GM23248 (cell line): ENCODE results near the gene ADAMTSL4. TPM values are rescaled to one million over a fixed set of nuclear protein-coding genes. Genes with fewer than 3 reads are reported as not detected.

Experiments used
- DNase-seq: peaks from one replicate; pipeline ENCODE4 v3.0.0-alpha.2; 2015
- H2AFZ ChIP-seq: fragments of 200-600 bp; sonication (generic); 2 replicates; pipeline ENCODE4 v1.6.1; 2016; ENCODE audit warnings: antibody characterized with exemption
- H3F3A ChIP-seq: fragments of 200-600 bp; sonication (generic); 2 replicates; pipeline ENCODE4 v1.6.1; 2016; ENCODE audit warnings: mild to moderate bottlenecking, antibody characterized with exemption, mixed run types; ENCODE audit not compliant: insufficient read depth
- H3K27ac ChIP-seq: fragments of 200-600 bp; sonication (generic); 2 replicates; pipeline ENCODE4 v1.5.1; 2016; ENCODE audit warnings: mild to moderate bottlenecking
- H3K27me3 ChIP-seq: fragments of 200-600 bp; sonication (generic); replicated peaks from 2 replicates; pipeline ENCODE4 v1.6.1; 2016; ENCODE audit warnings: mild to moderate bottlenecking; ENCODE audit not compliant: insufficient read depth
- H3K36me3 ChIP-seq: fragments of 200-600 bp; sonication (generic); 2 replicates; pipeline ENCODE4 v1.6.1; 2016; ENCODE audit warnings: low read depth, mild to moderate bottlenecking
- H3K4me1 ChIP-seq: fragments of 200-600 bp; sonication (generic); 2 replicates; pipeline ENCODE4 v1.6.1; 2016; ENCODE audit warnings: mild to moderate bottlenecking; ENCODE audit not compliant: insufficient read depth
- H3K4me2 ChIP-seq: fragments of 200-600 bp; sonication (generic); one replicate; pipeline ENCODE4 v1.6.1; 2016; ENCODE audit warnings: mild to moderate bottlenecking; ENCODE audit not compliant: unreplicated experiment
- H3K4me3 ChIP-seq: fragments of 200-600 bp; sonication (generic); 2 replicates; pipeline ENCODE4 v1.5.1; 2016; ENCODE audit warnings: mild to moderate bottlenecking
- H3K79me2 ChIP-seq: fragments of 200-600 bp; sonication (generic); 2 replicates; pipeline ENCODE4 v1.6.1; 2016; ENCODE audit warnings: mild to moderate bottlenecking; ENCODE audit not compliant: insufficient read depth
- H3K9ac ChIP-seq: fragments of 200-600 bp; sonication (generic); 2 replicates; pipeline ENCODE4 v1.6.1; 2016; ENCODE audit warnings: mild to moderate bottlenecking
- H3K9me2 ChIP-seq: fragments of 200-600 bp; sonication (generic); 2 replicates; pipeline ENCODE4 v1.6.1; 2016; ENCODE audit warnings: mixed run types, mild to moderate bottlenecking, moderate library complexity; ENCODE audit not compliant: insufficient read depth
- H3K9me3 ChIP-seq: fragments of 200-600 bp; sonication (generic); one replicate; pipeline ENCODE4 v1.6.1; 2017; ENCODE audit warnings: low read depth
- H4K20me1 ChIP-seq: fragments of 200-600 bp; sonication (generic); 2 replicates; pipeline ENCODE4 v1.6.0; 2016; ENCODE audit not compliant: insufficient read depth
- EZH2 ChIP-seq: fragments of 200-600 bp; sonication (generic); IDR thresholded peaks from 2 replicates; pipeline ENCODE4 v1.6.1; 2018; ENCODE audit warnings: antibody characterized with exemption, mild to moderate bottlenecking; ENCODE audit not compliant: insufficient read depth, poor library complexity, severe bottlenecking
- EZH2phosphoT487 ChIP-seq: fragments of 200-600 bp; sonication (generic); IDR thresholded peaks from 2 replicates; pipeline ENCODE4 v1.6.1; 2018; ENCODE audit warnings: antibody characterized with exemption, moderate library complexity, mild to moderate bottlenecking, low read depth; ENCODE audit not compliant: insufficient read depth
- WGBS, 2 experiments: methylation state at CpG; one replicate each; pipeline ENCODE4 v1.1.6; 2015 to 2017; ENCODE audit warnings: low lambda C conversion rate in 2 of 2, low coverage in 1 of 2; ENCODE audit errors: missing lambda C conversion rate in 2 of 2; 5-methylcytosine and 5-hydroxymethylcytosine counted together
- in situ Hi-C: fragments of 300-500 bp; cut with MboI; formaldehyde crosslinking; loops from 2 replicates; pipeline ENCODE4 v1.15.0; 2020
- polyA plus RNA-seq: library from polyadenylated mRNA; unstranded; fragments of >200 nt; fragmentation: Nextera tagmentation; extraction: Ambion mirVana; gene quantifications from 2 replicates; pipeline ENCODE4 v1.2.1, GENCODE V29; 2016
- total RNA-seq: library from RNA; depleted of rRNA; stranded (reverse); fragments of >200 nt; shearing (Covaris generic); gene quantifications from 2 replicates; pipeline ENCODE4 v1.2.3, GENCODE V29; 2014

Gene ADAMTSL4
- total and polyA plus RNA-seq, 2 experiments from 2014 or later = 27.6 to 45.4 TPM

DNA sequence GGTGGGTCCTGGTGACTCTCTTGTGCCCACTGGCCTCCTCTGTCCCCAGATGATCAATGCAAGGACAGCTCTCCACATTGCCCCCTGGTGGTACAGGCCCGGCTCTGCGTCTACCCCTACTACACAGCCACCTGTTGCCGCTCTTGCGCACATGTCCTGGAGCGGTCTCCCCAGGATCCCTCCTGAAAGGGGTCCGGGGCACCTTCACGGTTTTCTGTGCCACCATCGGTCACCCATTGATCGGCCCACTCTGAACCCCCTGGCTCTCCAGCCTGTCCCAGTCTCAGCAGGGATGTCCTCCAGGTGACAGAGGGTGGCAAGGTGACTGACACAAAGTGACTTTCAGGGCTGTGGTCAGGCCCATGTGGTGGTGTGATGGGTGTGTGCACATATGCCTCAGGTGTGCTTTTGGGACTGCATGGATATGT lies 10.8 kb downstream of the ADAMTSL4 start:
- Histone ChIP-seq H3K4me1 (peaks cover 35% of the 10 kb centered on the region), H3K27ac (no peak overlapping the region), H3K27me3 (no peaks in the 10 kb centered on the region), H3K9ac (no peak overlapping the region), H3K9me3 (no peaks in the 10 kb centered on the region), H3K4me2 (peak overlapping the region; percentile 79), H2AFZ (no peak overlapping the region), H3K9me2 (no peaks in the 10 kb centered on the region), H3F3A (peaks cover 39% of the 10 kb centered on the region), H3K4me3 (no peak overlapping the region), H3K79me2 (peaks cover 17% of the 10 kb centered on the region), H4K20me1 (no peaks in the 10 kb centered on the region), H3K36me3 (0 out of 2 replicates have a peak, but pooled peaks cover 3% of the 10 kb centered on the region)
- DNase-seq = peak; percentile 68
- in situ Hi-C loops = loop anchor here (10.0 kb wide), 1 partner anchor 255 kb away; no protein-coding TSS in a partner anchor
- TF ChIP-seq EZH2phosphoT487 (no peak), EZH2 (no peak)
- 27 to 32% methylated on average over 9 of the region's 9 CpGs for WGBS, 2 experiments

GRCh38 chr1:150560576-150561253 lies 11.5 kb downstream of the ADAMTSL4 start:
- Histone ChIP-seq H4K20me1 (no peaks in the 10 kb centered on the region), H3K9me2 (no peaks in the 10 kb centered on the region), H3K9ac (peak overlapping the region; percentile 98), H3K27me3 (no peaks in the 10 kb centered on the region), H3K4me3 (peak overlapping the region; percentile 77), H3K9me3 (no peaks in the 10 kb centered on the region), H2AFZ (peak overlapping the region; percentile 58; the same call in 1 of the 2 replicates), H3K4me1 (peaks cover 40% of the 10 kb centered on the region), H3K79me2 (peaks cover 24% of the 10 kb centered on the region), H3K4me2 (peak overlapping the region; percentile 79), H3K27ac (peak overlapping the region; percentile 100), H3F3A (peaks cover 42% of the 10 kb centered on the region), H3K36me3 (0 out of 2 replicates have a peak, but pooled peaks cover 2% of the 10 kb centered on the region)
- in situ Hi-C loops = loop anchor here (10.0 kb wide), 1 partner anchor 254 kb away; no protein-coding TSS in a partner anchor
- 13 to 14% methylated on average over 17 of the region's 17 CpGs for WGBS, 2 experiments
- peak; percentile 95 for DNase-seq
- no peak for TF ChIP-seq EZH2phosphoT487
- TF ChIP-seq EZH2 = no peak

GRCh38 chr1:150561254-150561973 lies 12.2 kb downstream of the ADAMTSL4 start:
- H2AFZ ChIP-seq = peak overlapping the region; percentile 58; the same call in 1 of the 2 replicates
- H3K27me3 ChIP-seq = no peaks in the 10 kb centered on the region
- no peaks in the 10 kb centered on the region for H3K9me3 ChIP-seq
- TF ChIP-seq EZH2 (no peak), EZH2phosphoT487 (no peak)
- H3K36me3 ChIP-seq = no peaks in the 10 kb centered on the region
- no peaks in the 10 kb centered on the region for H3K9me2 ChIP-seq
- H3K9ac ChIP-seq = peak overlapping the region; percentile 98
- peak; percentile 98 for DNase-seq
- peak overlapping the region; percentile 100 for H3K27ac ChIP-seq
- peak overlapping the region; percentile 77 for H3K4me3 ChIP-seq
- no peaks in the 10 kb centered on the region for H4K20me1 ChIP-seq
- peaks cover 47% of the 10 kb centered on the region for H3F3A ChIP-seq
- peaks cover 31% of the 10 kb centered on the region for H3K79me2 ChIP-seq
- in situ Hi-C loops = loop anchor here (10.0 kb wide), 1 partner anchor 253 kb away; no protein-coding TSS in a partner anchor
- H3K4me2 ChIP-seq = peak overlapping the region; percentile 97
- WGBS, 2 experiments = 1% methylated on average over 31 to 32 of the region's 32 CpGs
- H3K4me1 ChIP-seq = peaks cover 41% of the 10 kb centered on the region

GRCh38 chr1:150561974-150562445 lies 12.8 kb downstream of the ADAMTSL4 start:
- no peaks in the 10 kb centered on the region for H3K9me2 ChIP-seq
- H2AFZ ChIP-seq = no peak overlapping the region
- no peaks in the 10 kb centered on the region for H3K9me3 ChIP-seq
- H3K36me3 ChIP-seq = no peaks in the 10 kb centered on the region
- H4K20me1 ChIP-seq = no peaks in the 10 kb centered on the region
- H3K9ac ChIP-seq = peak overlapping the region; percentile 98
- H3K4me2 ChIP-seq = peak overlapping the region; percentile 97
- 1 to 2% methylated on average over 16 to 18 of the region's 18 CpGs for WGBS, 2 experiments
- TF ChIP-seq EZH2 = no peak
- TF ChIP-seq EZH2phosphoT487 = no peak
- H3K4me1 ChIP-seq = peaks cover 45% of the 10 kb centered on the region
- peak; percentile 96 for DNase-seq
- H3K79me2 ChIP-seq = peaks cover 37% of the 10 kb centered on the region
- H3K27ac ChIP-seq = peak overlapping the region; percentile 100
- peak overlapping the region; percentile 77 for H3K4me3 ChIP-seq
- no peaks in the 10 kb centered on the region for H3K27me3 ChIP-seq
- in situ Hi-C loops = loop anchor here (10.0 kb wide), 1 partner anchor 253 kb away; no protein-coding TSS in a partner anchor
- peaks cover 53% of the 10 kb centered on the region for H3F3A ChIP-seq
